Omental fat pad (tissue), 4 donors: ENCODE results near the gene STPG3. TPM values are rescaled to one million over a fixed set of nuclear protein-coding genes. Genes with fewer than 3 reads are reported as not detected.

Experiments used
- ATAC-seq: fragments of 150-250 bp; one replicate; pipeline ENCODE4 v1.9.1; 2016; ENCODE audit warnings: mild to moderate bottlenecking, moderate library complexity; ENCODE audit not compliant: low FRiP score
- DNase-seq: peaks from one replicate; pipeline ENCODE4 v3.0.0-alpha.2; 2019; ENCODE audit warnings: low spot score
- CTCF ChIP-seq, 3 donors: fragments of 450-650 bp; IDR thresholded peaks; one replicate each; pipeline ENCODE4 v1.5.1; 2016 to 2017; ENCODE audit warnings: antibody characterized with exemption in 3 of 3, mild to moderate bottlenecking in 3 of 3, moderate library complexity in 2 of 3
- total RNA-seq, 4 donors: library from RNA; depleted of rRNA; stranded (reverse); fragments of >200 nt; gene quantifications; one replicate each; pipeline ENCODE4 v1.1.0, GENCODE V29; 2016

STPG3 gene
- total RNA-seq, 4 donors from 2014 or later: 0.56 TPM; not detected in 3

DNA sequence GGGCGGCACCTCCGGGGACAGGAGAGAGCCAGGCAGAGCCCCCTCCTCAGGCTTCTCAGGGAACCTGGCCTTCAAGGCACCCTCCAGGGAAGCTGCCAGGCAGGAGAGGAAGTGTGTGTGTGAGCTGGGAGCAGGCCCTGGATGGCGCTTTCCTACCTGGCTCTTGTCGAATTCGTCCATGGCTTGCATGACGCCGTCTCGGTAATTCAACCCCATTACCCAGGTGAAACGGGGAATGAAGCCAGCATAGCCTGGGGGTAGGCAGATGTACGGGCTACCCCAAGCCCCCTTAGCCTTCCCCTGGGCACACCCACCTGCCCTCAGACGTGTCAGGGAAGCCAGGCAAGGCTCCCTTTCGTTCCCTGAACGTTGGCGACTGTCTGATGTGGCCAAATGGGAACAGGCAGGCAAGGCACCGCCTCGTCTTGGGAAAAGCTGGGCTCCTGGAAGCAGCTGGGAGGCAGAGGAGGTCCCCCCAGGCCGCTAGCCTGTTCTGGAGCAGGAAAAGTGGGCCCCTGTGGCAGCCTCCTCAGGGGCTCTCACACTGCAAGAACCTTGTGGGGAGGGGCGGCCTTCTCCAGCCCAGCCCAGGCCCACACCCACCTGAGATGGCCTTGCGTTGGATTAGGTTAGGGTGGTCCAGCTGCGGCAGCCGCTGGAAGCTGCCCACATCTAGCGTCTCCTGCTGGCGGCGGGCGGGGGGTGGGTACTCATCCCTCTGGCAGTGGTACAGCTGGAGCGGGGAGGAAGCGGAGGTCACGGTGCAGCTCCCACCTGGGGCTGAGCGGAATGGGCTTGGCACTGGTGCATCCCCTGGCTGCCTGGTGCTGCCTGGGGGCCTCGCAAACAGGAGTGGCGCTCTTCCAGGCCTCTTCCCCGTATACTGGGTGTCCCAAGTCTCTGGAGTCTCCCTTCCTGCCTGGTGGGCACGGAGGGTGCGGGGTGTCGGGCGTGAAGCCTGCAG, 6.3 kb upstream of the STPG3 start:
- ATAC-seq (no peak), DNase-seq (no peak)
- no peak for TF ChIP-seq CTCF (IDR thresholded peaks at IDR 0.05)

GRCh38 chr9:137245450-137246421, 5.3 kb upstream of the STPG3 start:
- no peak for TF ChIP-seq CTCF (IDR thresholded peaks at IDR 0.05)
- DNase-seq: no peak
- no peak for ATAC-seq

DNA sequence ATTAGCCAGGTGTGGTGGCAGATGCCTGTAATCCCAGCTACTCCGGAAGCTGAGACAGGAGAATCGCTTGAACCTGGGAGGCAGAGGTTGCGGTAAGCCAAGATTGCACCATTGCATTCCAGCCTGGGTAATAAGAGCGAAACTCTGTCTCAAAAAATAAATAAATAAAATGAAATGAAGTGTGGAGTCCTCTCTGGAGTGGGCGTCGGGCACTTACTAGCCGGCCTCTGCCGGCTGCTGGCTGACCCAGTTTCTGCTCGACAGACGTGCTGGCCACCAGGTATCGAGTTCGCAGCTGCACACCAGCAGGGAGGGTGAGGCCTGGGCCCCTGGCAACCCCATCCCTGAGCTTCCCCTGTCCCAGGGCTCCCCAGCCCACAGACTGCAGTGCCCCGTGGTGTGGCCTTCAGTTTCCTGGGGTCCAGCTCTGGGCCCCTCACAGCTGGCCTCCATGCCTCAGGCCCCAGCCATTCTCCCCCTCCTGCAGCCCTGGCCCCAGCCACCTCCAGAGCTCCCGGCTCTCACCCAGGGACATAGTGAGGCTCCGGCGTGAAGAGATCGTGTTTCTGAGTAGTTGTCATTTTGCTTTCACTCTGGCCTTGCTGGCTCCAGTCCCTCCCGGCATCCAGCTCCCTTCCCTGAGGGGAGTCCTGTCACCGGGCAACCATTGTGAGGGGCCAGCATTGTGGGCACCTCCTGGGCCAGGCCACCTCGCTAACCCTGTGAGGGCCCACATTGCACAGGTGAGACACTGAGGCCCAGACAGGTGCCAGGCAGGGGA, 3.8 kb upstream of the STPG3 start:
- TF ChIP-seq CTCF (IDR thresholded peaks at IDR 0.05): no peak
- ATAC-seq (no peak), DNase-seq (no peak)

DNA sequence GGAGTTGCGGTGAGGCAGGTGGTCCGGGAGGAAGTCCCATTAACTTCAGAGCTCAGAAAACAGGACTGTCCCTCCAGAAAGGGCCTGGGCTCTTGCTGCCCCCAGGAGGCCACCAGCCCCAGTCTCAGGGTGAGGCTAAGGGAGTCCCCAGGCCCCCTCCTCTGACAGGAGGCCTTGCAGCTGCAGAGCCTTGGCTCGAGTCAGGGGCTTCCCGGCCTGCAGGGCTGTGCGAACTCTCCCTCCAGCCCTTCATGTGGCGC, 3.2 kb upstream of the STPG3 start:
- ATAC-seq: no peak
- no peak for DNase-seq
- no peak for TF ChIP-seq CTCF (IDR thresholded peaks at IDR 0.05)

DNA sequence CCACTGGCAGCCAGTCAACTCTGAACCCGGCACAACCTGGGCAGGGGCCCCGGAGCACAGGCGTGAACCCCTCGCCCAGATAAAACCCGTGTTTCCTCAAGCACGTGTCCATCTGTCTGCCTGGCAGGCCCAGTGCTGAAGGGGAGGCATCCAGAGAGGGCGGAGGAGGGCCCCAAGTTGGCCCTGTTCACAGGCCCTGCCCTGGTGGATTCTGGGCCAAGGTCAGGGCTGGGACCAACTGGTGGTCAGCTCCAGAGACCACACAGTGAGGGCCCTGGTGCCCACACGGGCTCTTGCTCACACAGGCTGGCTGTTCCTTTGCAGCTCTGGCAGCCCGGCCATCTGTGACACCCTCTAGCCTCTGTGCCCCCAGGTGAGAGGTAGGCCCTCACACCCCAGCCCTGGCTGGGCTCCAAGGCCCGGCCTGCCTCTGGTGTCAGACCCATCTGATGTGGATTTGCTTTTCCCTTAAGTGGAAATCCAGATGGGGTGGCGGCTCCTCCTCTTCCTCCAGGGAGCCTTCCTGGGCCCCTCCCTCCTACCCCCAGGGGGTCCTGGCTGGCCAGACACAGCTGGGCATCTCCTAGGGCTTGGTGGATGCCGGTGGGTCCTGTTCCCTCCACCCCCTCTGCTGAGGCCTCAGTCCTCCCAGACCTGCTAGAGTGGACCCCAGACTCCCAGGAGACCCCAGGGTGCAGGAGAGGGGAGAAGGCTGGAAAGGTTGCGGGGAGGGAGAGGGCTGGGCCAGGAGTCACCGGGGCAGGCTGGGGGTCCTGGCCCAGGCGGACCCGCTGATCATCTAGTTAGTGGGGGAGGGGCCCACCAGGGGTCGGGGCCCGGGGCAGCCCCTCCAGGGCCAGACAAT, 525 bp upstream of the STPG3 start:
- no peak for ATAC-seq
- TF ChIP-seq CTCF (IDR thresholded peaks at IDR 0.05): no peak
- no peak for DNase-seq
